GM12864 (cell line): ENCODE data around the gene TENM3.

Experiments
- DNase-seq: peaks from one replicate; pipeline ENCODE4 v3.0.0-alpha.2; 2011; ENCODE audit warnings: low read depth
- H3K4me3 ChIP-seq: 2 replicates; pipeline ENCODE4 v1.5.1; 2011; ENCODE audit warnings: mild to moderate bottlenecking, low read depth, low read length, control low read depth
- TF ChIP-seq, protein P1 (sequence below): IDR thresholded peaks from 2 replicates; pipeline ENCODE4 v1.5.1; 2011; ENCODE audit warnings: low read depth, mild to moderate bottlenecking, moderate library complexity, low read length, control low read depth, inconsistent platforms; ENCODE audit errors: missing control alignments

The TENM3 gene

GRCh38 chr4:182589100-182589499 is 345.9 kb downstream of the TENM3 start:
- no peak overlapping the region for H3K4me3 ChIP-seq
- no peak for DNase-seq
- TF ChIP-seq, protein P1, sequence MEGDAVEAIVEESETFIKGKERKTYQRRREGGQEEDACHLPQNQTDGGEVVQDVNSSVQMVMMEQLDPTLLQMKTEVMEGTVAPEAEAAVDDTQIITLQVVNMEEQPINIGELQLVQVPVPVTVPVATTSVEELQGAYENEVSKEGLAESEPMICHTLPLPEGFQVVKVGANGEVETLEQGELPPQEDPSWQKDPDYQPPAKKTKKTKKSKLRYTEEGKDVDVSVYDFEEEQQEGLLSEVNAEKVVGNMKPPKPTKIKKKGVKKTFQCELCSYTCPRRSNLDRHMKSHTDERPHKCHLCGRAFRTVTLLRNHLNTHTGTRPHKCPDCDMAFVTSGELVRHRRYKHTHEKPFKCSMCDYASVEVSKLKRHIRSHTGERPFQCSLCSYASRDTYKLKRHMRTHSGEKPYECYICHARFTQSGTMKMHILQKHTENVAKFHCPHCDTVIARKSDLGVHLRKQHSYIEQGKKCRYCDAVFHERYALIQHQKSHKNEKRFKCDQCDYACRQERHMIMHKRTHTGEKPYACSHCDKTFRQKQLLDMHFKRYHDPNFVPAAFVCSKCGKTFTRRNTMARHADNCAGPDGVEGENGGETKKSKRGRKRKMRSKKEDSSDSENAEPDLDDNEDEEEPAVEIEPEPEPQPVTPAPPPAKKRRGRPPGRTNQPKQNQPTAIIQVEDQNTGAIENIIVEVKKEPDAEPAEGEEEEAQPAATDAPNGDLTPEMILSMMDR: no peak

DNA sequence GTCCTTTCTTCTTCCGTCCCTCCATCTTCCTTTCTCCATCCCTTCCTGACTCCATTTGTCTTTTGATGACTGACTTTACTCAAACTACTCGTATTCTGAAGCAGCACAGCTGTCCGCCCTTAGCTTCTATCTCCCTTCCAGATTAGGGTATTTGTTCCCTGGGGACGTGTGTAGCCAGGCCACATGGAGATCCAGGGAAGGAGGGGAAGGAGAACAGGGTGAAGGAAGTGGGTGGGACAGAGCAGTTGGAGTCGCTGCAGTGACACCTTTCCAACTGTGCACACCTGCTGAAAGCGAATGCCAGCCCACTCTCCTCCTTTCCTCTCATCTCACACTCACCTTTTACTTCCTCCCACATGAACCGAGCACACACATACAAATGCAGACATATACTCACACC is 350.2 kb downstream of the TENM3 start:
- TF ChIP-seq, protein P1: no peak
- no peak for DNase-seq

DNA sequence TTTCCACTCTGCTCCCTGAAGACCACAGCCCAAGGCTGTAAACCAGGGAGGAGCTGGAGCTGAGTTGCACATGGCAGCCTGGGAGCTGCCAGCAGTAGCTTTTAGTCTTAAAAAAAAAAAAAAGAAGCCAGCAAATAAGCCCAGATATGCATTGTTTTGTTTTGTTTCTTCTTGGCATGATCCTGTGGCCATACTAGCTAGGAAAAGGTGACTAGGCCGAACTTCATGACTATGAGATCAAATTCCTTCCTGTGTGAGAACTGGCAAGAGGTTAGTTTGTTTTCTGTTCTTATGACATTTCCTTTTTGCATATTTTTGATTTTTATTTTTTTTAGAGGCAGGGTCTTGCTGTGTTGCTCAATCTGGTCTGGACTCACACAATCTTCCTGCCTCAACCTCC is 350.7 kb downstream of the TENM3 start:
- TF ChIP-seq, protein P1: no peak
- H3K4me3 ChIP-seq: no peak overlapping the region
- DNase-seq: no peak

More for the DNA sequence above, 350.2 kb downstream of the TENM3 start:
- no peak overlapping the region for H3K4me3 ChIP-seq

DNA sequence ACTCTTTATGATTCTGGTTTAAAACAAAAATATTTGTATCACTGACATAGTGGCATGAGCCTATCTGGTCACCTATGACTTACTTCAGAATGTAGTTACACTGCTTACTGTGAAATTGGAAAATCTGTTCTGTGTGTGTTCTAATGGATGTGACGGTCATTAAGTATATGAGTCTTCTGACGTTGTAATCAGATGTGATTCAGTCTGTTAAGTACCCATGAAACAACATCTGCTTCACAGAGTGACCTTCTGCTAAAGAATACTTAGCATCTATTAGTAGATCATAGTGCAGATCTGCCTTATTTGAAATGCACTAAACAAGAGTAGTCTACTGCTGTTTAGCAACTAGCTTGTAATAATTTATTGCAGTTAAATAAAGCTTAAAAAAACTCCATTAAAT is 356.9 kb downstream of the TENM3 start:
- H3K4me3 ChIP-seq: no peak overlapping the region
- no peak for DNase-seq
- TF ChIP-seq, protein P1: no peak

DNA sequence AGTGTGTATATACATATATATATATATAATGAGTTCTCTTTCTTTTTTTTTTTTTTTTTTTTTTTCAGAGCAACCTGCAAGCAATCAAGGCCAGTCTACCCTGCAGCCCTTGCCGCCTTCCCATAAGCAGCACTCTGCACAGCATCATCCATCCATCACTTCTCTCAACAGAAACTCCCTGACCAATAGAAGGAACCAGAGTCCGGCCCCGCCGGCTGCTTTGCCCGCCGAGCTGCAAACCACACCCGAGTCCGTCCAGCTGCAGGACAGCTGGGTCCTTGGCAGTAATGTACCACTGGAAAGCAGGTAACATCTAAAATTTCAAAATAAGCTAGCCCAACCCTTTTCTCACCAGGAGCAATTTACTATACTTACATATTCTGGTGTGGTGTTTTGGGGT is 357.7 kb downstream of the TENM3 start:
- TF ChIP-seq, protein P1: no peak
- DNase-seq: no peak
- no peak overlapping the region for H3K4me3 ChIP-seq

DNA sequence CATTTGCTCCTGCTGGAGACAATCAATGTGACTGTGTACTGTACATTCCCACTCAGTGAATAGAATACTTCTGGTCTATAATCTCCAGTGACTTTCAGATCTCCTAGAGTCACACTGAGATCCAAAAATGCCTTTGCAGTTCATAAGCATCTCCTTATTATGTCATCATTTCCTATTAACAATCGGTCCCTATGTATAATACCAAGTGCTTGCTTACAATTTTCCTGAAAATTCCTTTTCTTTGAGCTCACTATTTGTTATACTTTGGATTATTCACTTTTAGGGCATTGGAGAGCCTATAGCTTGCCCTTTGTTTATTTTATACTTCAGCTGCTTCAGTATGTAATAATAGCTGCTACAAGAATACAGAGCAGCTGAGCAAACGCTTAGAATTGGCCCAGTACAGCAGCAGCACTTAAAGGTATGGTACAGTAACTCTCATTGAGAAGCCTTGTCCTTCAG is 361.0 kb downstream of the TENM3 start:
- no peak for DNase-seq
- no peak overlapping the region for H3K4me3 ChIP-seq

GRCh38 chr4:182604953-182605352 is 361.8 kb downstream of the TENM3 start:
- TF ChIP-seq, protein P1: no peak
- DNase-seq: no peak
- H3K4me3 ChIP-seq: no peak overlapping the region

More for the DNA sequence above, 361.0 kb downstream of the TENM3 start:
- TF ChIP-seq, protein P1: no peak
